Nephron (organoid): Measurements from ENCODE around the gene ABLIM1.

Experiments used
- H3K27ac Mint-ChIP-seq, 3 experiments: 2 replicates each; pipeline ENCODE4 v1.8.0; 2020; ENCODE audit warnings: mixed read lengths in 3 of 3, mild to moderate bottlenecking in 2 of 3, moderate library complexity in 1 of 3
- H3K27me3 Mint-ChIP-seq: 2 replicates; pipeline ENCODE4 v1.8.0; 2021; ENCODE audit warnings: low read depth, mild to moderate bottlenecking, moderate library complexity, mixed read lengths
- H3K36me3 Mint-ChIP-seq: 2 replicates; pipeline ENCODE4 v1.8.0; 2020; ENCODE audit warnings: low read depth, mixed read lengths
- H3K4me1 Mint-ChIP-seq: 2 replicates; pipeline ENCODE4 v1.8.0; 2020; ENCODE audit warnings: mixed read lengths
- H3K4me3 Mint-ChIP-seq, 3 experiments: 2 replicates each; pipeline ENCODE4 v1.8.0; 2020; ENCODE audit warnings: mild to moderate bottlenecking in 3 of 3, mixed read lengths in 3 of 3, moderate library complexity in 2 of 3
- H3K9me3 Mint-ChIP-seq: 2 replicates; pipeline ENCODE4 v1.8.0; 2020; ENCODE audit warnings: mixed read lengths
- TF ChIP-seq, protein P1 (sequence below), 3 experiments: fragments of 200-600 bp; sonication (generic); IDR thresholded peaks; one replicate each; pipeline ENCODE4 v1.5.0; 2021; ENCODE audit warnings: antibody characterized with exemption in 3 of 3; ENCODE audit not compliant: unreplicated experiment in 3 of 3

Gene ABLIM1

GRCh38 chr10:114566064-114566463 is 92.0 kb downstream of the ABLIM1 start:
- Mint-ChIP-seq H3K4me3 (no peak overlapping the region), H3K27ac (no peak overlapping the region), H3K9me3 (no peaks in the 10 kb centered on the region), H3K27me3 (no peaks in the 10 kb centered on the region), H3K36me3 (peaks cover 4% of the 10 kb centered on the region), H3K4me1 (peaks cover 3% of the 10 kb centered on the region)
- TF ChIP-seq, protein P1, sequence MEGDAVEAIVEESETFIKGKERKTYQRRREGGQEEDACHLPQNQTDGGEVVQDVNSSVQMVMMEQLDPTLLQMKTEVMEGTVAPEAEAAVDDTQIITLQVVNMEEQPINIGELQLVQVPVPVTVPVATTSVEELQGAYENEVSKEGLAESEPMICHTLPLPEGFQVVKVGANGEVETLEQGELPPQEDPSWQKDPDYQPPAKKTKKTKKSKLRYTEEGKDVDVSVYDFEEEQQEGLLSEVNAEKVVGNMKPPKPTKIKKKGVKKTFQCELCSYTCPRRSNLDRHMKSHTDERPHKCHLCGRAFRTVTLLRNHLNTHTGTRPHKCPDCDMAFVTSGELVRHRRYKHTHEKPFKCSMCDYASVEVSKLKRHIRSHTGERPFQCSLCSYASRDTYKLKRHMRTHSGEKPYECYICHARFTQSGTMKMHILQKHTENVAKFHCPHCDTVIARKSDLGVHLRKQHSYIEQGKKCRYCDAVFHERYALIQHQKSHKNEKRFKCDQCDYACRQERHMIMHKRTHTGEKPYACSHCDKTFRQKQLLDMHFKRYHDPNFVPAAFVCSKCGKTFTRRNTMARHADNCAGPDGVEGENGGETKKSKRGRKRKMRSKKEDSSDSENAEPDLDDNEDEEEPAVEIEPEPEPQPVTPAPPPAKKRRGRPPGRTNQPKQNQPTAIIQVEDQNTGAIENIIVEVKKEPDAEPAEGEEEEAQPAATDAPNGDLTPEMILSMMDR (IDR thresholded peaks at IDR 0.05; ENCODE audit: unreplicated experiment in 3 of 3): no peak

DNA sequence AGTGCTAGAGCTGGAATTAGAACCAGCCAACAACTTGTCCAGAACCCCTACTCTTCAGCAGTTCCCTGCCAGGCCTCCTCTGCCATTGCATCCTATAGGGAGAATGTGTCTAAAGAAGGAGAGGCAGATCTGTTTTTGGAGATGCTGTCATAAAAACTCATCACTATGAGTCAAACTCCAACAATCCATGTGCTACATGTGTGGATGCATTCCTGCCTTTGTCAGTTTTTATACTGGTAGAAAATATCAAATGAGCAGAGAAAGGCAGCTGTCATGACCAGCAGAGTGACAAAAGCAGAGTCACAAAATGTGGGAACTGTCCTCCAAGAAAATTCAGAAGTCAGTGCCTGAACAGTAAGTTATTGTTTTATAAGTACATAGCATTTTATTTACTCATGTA is 93.0 kb downstream of the ABLIM1 start:
- TF ChIP-seq, protein P1 (IDR thresholded peaks at IDR 0.05; ENCODE audit: unreplicated experiment in 3 of 3): no peak
- no peak overlapping the region for H3K4me3 Mint-ChIP-seq
- H3K9me3 Mint-ChIP-seq: no peaks in the 10 kb centered on the region

DNA sequence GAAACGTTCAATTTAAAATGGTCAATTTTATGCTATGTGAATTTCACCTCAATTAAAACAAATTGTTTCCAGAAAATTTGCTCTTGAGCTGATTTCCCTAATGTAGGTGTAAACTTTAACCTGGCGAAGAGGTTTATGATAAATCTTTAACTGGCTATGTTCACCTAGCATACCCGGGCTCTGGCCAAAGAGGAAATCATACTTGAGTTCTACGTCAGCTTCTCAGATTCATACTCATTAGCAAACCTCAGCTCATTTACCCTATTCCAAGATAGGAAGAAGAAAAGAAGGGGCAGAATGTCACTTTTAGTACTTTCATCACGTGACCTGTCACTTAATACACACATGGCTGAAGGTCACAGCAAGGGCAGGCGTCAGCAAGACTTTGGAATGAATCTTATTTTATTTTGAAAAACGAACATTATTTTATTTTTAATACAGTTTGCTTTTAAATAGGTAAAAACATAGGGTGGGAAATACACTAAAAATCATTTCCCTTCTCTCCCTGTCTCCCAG is 97.0 kb downstream of the ABLIM1 start:
- Mint-ChIP-seq H3K27me3 (no peaks in the 10 kb centered on the region), H3K4me1 (peaks cover 5% of the 10 kb centered on the region), H3K4me3 (no peak overlapping the region), H3K27ac (peak overlapping the region in 2 of 3 experiments; percentile 47 to 80), H3K9me3 (peaks cover 16% of the 10 kb centered on the region), H3K36me3 (peaks cover 19% of the 10 kb centered on the region)
- TF ChIP-seq, protein P1 (IDR thresholded peaks at IDR 0.05; ENCODE audit: unreplicated experiment in 3 of 3): no peak

More for the DNA sequence above, 93.0 kb downstream of the ABLIM1 start:
- H3K27ac Mint-ChIP-seq: no peak overlapping the region
- peaks cover 4% of the 10 kb centered on the region for H3K36me3 Mint-ChIP-seq
- peaks cover 5% of the 10 kb centered on the region for H3K4me1 Mint-ChIP-seq
- H3K27me3 Mint-ChIP-seq: no peaks in the 10 kb centered on the region

DNA sequence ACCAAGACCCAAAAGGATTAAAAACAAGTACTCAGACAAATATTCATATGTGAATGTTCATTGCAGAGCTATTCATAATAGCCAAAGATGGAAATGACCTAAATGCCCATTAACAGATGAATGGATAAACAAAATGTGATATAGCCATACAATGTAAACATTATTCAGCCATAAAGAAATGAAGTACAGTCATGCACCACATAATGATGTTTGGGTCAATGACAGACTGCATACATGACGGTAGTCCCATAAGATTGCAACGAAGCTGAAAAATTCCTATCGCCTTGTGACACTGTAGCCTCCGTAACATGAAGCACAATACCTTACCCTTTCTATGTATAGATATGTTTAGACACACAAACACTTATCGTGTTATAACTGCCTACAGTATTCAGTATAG is 97.9 kb downstream of the ABLIM1 start:
- Mint-ChIP-seq H3K27me3 (no peaks in the 10 kb centered on the region), H3K27ac (peak overlapping the region in 1 of 3 experiments; percentile 80), H3K4me1 (peaks cover 5% of the 10 kb centered on the region), H3K9me3 (peaks cover 16% of the 10 kb centered on the region), H3K4me3 (no peak overlapping the region), H3K36me3 (peaks cover 22% of the 10 kb centered on the region)
- TF ChIP-seq, protein P1 (IDR thresholded peaks at IDR 0.05; ENCODE audit: unreplicated experiment in 3 of 3): no peak

- no peak overlapping the region for H3K4me3 Mint-ChIP-seq
Observed at GRCh38 chr10:114559636-114560035, 98.4 kb downstream of the ABLIM1 start.

DNA sequence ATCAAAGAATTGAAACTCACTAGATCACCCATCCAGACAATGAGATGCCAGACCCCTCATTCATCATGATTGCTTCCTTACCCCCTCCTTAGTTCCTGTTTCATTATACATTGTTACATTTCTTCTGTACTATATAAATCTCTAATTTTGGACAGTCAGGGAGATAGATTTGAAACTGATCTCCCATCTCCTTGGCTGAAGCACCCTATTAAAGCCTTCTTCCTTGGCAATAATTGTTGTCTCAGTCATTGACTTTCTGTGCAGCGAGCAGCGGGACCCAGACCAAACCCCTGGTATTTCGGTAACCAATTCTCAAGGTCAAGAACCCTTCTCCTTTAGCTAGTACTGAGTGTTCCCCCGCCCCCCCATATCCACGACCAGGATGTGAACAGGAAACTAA is 100.2 kb downstream of the ABLIM1 start:
- H3K27ac Mint-ChIP-seq: no peak overlapping the region
- H3K4me3 Mint-ChIP-seq: no peak overlapping the region
- peaks cover 16% of the 10 kb centered on the region for H3K9me3 Mint-ChIP-seq
- no peaks in the 10 kb centered on the region for H3K27me3 Mint-ChIP-seq
- H3K4me1 Mint-ChIP-seq: peaks cover 5% of the 10 kb centered on the region
- TF ChIP-seq, protein P1 (IDR thresholded peaks at IDR 0.05; ENCODE audit: unreplicated experiment in 3 of 3): no peak
- H3K36me3 Mint-ChIP-seq: peaks cover 18% of the 10 kb centered on the region

More at GRCh38 chr10:114559636-114560035, 98.4 kb downstream of the ABLIM1 start:
- Mint-ChIP-seq H3K27ac (peak overlapping the region in 2 of 3 experiments; percentile 14 to 71), H3K4me1 (peaks cover 5% of the 10 kb centered on the region), H3K36me3 (peaks cover 22% of the 10 kb centered on the region), H3K27me3 (no peaks in the 10 kb centered on the region), H3K9me3 (peaks cover 16% of the 10 kb centered on the region)
- TF ChIP-seq, protein P1 (IDR thresholded peaks at IDR 0.05; ENCODE audit: unreplicated experiment in 3 of 3): no peak
